ENCODE measurements around the gene DNAH5. TPM values are rescaled to one million over a fixed set of nuclear protein-coding genes. Genes with fewer than 3 reads are reported as not detected.

Gene DNAH5
- total RNA-seq, 4 donors from 2014 or later, result 1.3 to 3.4 (median 2.7) TPM

DNA sequence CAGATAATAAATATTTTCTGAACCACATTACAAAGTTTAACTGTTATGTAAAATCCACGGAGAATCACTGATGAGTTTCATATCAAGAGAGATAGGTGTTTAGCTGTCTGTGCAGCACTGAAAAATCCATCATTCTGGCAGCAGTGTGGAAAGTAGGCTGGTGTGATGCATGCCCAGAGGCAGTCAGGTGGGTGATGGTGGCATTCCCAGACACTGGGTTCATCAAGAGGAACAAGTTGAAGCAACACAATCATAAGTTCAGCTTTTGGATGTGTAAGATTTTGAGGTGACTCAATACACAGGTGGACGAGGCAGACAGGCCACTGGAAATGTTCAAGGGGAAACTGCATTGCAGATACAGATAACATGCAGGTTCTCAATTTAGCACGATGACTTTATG is 11.9 kb downstream of the DNAH5 start:
- no peaks in the 10 kb centered on the region for H3K9me3 ChIP-seq
- H3K36me3 ChIP-seq, result no peaks in the 10 kb centered on the region
- 82 to 89% methylated on average over 3 of the region's 3 CpGs for WGBS, 2 donors
- DNase-seq, result no peak
- no peaks in the 10 kb centered on the region for H3K27me3 ChIP-seq
- H3K4me3 ChIP-seq (replicated peaks in 1 of 3), result no peak overlapping the region
- no peak overlapping the region for H3K27ac ChIP-seq
- TF ChIP-seq, protein P1, sequence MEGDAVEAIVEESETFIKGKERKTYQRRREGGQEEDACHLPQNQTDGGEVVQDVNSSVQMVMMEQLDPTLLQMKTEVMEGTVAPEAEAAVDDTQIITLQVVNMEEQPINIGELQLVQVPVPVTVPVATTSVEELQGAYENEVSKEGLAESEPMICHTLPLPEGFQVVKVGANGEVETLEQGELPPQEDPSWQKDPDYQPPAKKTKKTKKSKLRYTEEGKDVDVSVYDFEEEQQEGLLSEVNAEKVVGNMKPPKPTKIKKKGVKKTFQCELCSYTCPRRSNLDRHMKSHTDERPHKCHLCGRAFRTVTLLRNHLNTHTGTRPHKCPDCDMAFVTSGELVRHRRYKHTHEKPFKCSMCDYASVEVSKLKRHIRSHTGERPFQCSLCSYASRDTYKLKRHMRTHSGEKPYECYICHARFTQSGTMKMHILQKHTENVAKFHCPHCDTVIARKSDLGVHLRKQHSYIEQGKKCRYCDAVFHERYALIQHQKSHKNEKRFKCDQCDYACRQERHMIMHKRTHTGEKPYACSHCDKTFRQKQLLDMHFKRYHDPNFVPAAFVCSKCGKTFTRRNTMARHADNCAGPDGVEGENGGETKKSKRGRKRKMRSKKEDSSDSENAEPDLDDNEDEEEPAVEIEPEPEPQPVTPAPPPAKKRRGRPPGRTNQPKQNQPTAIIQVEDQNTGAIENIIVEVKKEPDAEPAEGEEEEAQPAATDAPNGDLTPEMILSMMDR (IDR thresholded peaks at IDR 0.05), result no peak
- TF ChIP-seq POLR2A (IDR thresholded peaks at IDR 0.05), result no peak
- H3K4me1 ChIP-seq, result no peaks in the 10 kb centered on the region
- intact Hi-C loops (cut with DNase I), result no loop called here

DNA sequence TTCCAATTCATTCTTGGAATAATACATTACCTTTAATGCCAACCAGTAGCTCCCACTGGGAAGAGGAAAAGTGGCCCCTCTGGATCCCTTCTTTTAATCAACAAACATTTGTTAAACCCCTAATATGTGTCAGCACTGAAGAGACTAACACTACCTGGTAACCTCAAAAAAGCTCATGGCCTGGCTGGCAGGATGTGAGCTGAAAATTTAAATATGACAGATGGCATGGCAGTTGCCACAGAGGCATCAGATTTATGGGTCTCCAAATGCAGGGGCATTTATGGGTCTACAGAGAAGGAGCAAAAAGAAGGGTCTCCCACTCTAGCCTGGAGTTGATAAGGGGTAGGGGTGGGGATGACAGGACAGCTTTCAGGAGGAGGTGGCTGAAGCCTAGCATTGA is 12.5 kb downstream of the DNAH5 start:
- no peaks in the 10 kb centered on the region for H3K27me3 ChIP-seq
- intact Hi-C loops (cut with DNase I), result no loop called here
- TF ChIP-seq, protein P1 (IDR thresholded peaks at IDR 0.05), result no peak
- TF ChIP-seq POLR2A (IDR thresholded peaks at IDR 0.05), result no peak
- H3K27ac ChIP-seq, result no peak overlapping the region
- H3K4me3 ChIP-seq (replicated peaks in 1 of 3), result no peak overlapping the region
- DNase-seq, result no peak
- H3K36me3 ChIP-seq, result no peaks in the 10 kb centered on the region
- H3K9me3 ChIP-seq, result no peaks in the 10 kb centered on the region
- H3K4me1 ChIP-seq, result no peaks in the 10 kb centered on the region

DNA sequence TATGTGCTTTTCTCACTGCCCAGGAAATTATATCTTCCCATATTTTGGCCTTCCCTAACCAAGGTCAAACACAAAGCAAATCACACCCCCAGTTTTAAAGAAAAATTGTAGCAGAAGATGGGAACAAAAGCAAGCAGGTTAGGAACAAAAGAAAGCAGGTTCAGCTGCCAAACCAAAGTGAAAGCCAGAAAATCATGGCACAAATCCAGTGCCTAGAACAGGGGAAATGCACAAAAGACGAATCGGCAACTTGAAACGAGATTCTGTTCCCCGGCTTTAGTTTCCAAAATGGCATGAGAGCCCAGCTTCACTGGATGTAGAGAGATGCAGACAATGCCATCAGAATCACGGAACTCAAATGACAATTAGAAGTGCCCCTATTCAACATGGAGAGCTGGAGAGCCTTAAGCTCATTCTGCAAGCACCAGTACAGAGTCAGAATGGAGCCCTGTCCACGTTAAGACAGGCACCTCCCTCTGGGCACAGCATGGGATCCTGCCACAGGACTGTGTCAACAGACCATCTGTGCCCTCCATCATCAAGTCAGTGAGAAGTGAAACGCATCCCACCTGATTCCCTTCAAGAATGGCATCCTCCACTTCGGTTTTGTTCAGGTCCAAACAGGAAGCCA is 13.8 kb downstream of the DNAH5 start:
- 63 to 65% methylated on average over 8 of the region's 8 CpGs for WGBS, 2 donors
- TF ChIP-seq, protein P1 (IDR thresholded peaks at IDR 0.05), result no peak
- no peak for TF ChIP-seq POLR2A (IDR thresholded peaks at IDR 0.05)
- H3K4me3 ChIP-seq (replicated peaks in 1 of 3), result no peak overlapping the region

GRCh38 chr5:13926731-13927130 is 17.8 kb downstream of the DNAH5 start:
- Histone ChIP-seq H3K4me1 (no peaks in the 10 kb centered on the region), H3K4me3 (replicated peaks in 1 of 3) (no peak overlapping the region), H3K27ac (no peak overlapping the region), H3K27me3 (no peaks in the 10 kb centered on the region), H3K36me3 (no peaks in the 10 kb centered on the region), H3K9me3 (no peaks in the 10 kb centered on the region)
- intact Hi-C loops (cut with DNase I), result no loop called here
- DNase-seq, result no peak
- WGBS, 2 donors, result 86 to 92% methylated on average over 4 of the region's 4 CpGs
- TF ChIP-seq, protein P1 (IDR thresholded peaks at IDR 0.05), result no peak
- TF ChIP-seq POLR2A (IDR thresholded peaks at IDR 0.05), result no peak

More for the DNA sequence above, 13.8 kb downstream of the DNAH5 start:
- no peak overlapping the region for H3K27ac ChIP-seq
- no peaks in the 10 kb centered on the region for H3K36me3 ChIP-seq
- no peaks in the 10 kb centered on the region for H3K4me1 ChIP-seq
- H3K9me3 ChIP-seq, result no peaks in the 10 kb centered on the region
- no peaks in the 10 kb centered on the region for H3K27me3 ChIP-seq
- intact Hi-C loops (cut with DNase I), result no loop called here
- no peak for DNase-seq

- Histone ChIP-seq H3K9me3 (no peaks in the 10 kb centered on the region), H3K4me1 (no peaks in the 10 kb centered on the region), H3K27ac (no peak overlapping the region), H3K36me3 (no peaks in the 10 kb centered on the region), H3K27me3 (no peaks in the 10 kb centered on the region), H3K4me3 (replicated peaks in 1 of 3) (no peak overlapping the region)
- TF ChIP-seq, protein P1 (IDR thresholded peaks at IDR 0.05), result no peak
- no peak for TF ChIP-seq POLR2A (IDR thresholded peaks at IDR 0.05)
- intact Hi-C loops (cut with DNase I), result no loop called here
- no peak for DNase-seq
- WGBS, 2 donors, result 12 to 33% methylated on average over 2 of the region's 2 CpGs
Observed at GRCh38 chr5:13921578-13921977, 22.9 kb downstream of the DNAH5 start.
